ENCODE measurements around the gene SH3GL2.

Gene SH3GL2

DNA sequence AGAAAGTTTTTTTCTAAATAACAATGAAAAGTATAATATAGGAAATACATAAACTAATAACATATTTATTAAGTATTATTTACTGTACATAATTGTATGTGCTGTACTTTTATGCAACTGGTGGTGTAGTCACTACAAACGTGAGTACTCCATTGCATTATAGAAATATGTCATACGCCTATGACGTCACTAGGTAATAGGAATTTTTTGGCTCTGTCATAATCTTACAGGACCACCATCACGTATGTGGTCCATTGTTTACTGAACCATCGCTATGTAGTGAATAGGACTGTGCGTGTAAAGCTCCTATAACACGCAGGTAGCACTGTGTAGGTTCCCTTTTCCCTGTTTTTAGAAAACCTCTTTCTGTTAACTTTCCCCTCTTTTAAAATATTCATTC is 255.0 kb downstream of the SH3GL2 start:
- Histone ChIP-seq H3K27ac (ENCODE audit: low read length) (no peak overlapping the region), H3K4me3 (ENCODE audit: low read depth in 1 of 2, low read length in 2 of 2) (no peak overlapping the region), H3K79me2 (ENCODE audit: insufficient read depth, low read length) (no peaks in the 10 kb centered on the region), H3K4me1 (ENCODE audit: insufficient read depth, low read length) (no peaks in the 10 kb centered on the region), H3K4me2 (ENCODE audit: insufficient read depth, low read length) (no peak overlapping the region), H3K27me3 (ENCODE audit: insufficient read depth, low read length, poor library complexity) (no peaks in the 10 kb centered on the region), H3K36me3 (ENCODE audit: insufficient read depth, low read length) (no peaks in the 10 kb centered on the region), H3K9me3 (ENCODE audit: insufficient read depth, low read length, severe bottlenecking) (no peaks in the 10 kb centered on the region), H4K20me1 (ENCODE audit: insufficient read depth, low read length) (no peaks in the 10 kb centered on the region), H3K9ac (ENCODE audit: low read depth, low read length) (no peak overlapping the region), H2AFZ (ENCODE audit: low read depth, low read length) (no peak overlapping the region)
- ATAC-seq (ENCODE audit: insufficient read depth, low read depth) (no peak), DNase-seq (no peak)
- no peak for TF ChIP-seq EZH2 (IDR thresholded peaks at IDR 0.05; ENCODE audit: borderline replicate concordance, low read depth, low read length, severe bottlenecking)
- TF ChIP-seq CTCF (IDR thresholded peaks at IDR 0.05; ENCODE audit: borderline replicate concordance, extremely low read depth, low read length, poor library complexity, severe bottlenecking): no peak

- ATAC-seq (ENCODE audit: insufficient read depth, low read depth) (no peak), DNase-seq (no peak)
- Histone ChIP-seq H2AFZ (ENCODE audit: low read depth, low read length) (no peak overlapping the region), H3K79me2 (ENCODE audit: insufficient read depth, low read length) (no peaks in the 10 kb centered on the region), H3K4me3 (ENCODE audit: low read depth in 1 of 2, low read length in 2 of 2) (no peak overlapping the region), H3K4me1 (ENCODE audit: insufficient read depth, low read length) (no peaks in the 10 kb centered on the region), H3K36me3 (ENCODE audit: insufficient read depth, low read length) (no peaks in the 10 kb centered on the region), H3K9me3 (ENCODE audit: insufficient read depth, low read length, severe bottlenecking) (no peaks in the 10 kb centered on the region), H3K27me3 (ENCODE audit: insufficient read depth, low read length, poor library complexity) (no peaks in the 10 kb centered on the region), H4K20me1 (ENCODE audit: insufficient read depth, low read length) (no peaks in the 10 kb centered on the region), H3K9ac (ENCODE audit: low read depth, low read length) (no peak overlapping the region), H3K27ac (ENCODE audit: low read length) (no peak overlapping the region), H3K4me2 (ENCODE audit: insufficient read depth, low read length) (no peak overlapping the region)
- no peak for TF ChIP-seq EZH2 (IDR thresholded peaks at IDR 0.05; ENCODE audit: borderline replicate concordance, low read depth, low read length, severe bottlenecking)
- TF ChIP-seq CTCF (IDR thresholded peaks at IDR 0.05; ENCODE audit: borderline replicate concordance, extremely low read depth, low read length, poor library complexity, severe bottlenecking): no peak
These were observed 259.1 kb downstream of the SH3GL2 start for GRCh38 chr9:17837965-17838364.

DNA sequence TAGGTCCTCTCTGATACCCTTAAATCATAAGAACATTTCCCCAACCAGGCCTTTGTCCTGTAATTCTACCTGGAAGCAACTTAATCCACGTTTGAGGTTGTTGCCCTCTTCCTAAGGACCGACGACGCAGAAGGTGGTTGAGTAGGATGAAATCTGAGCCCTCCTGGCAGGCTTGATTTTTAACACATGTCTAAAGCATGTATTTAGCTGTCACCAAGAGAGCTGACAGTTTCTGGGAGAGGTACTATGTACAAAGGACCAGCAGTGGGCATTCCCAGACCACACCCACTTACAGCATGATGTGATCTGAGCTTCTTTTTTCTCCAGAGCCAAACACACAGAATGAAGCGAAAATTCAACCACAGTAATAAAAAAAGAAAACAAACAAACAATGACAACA is 260.9 kb downstream of the SH3GL2 start:
- Histone ChIP-seq H4K20me1 (ENCODE audit: insufficient read depth, low read length) (no peaks in the 10 kb centered on the region), H3K4me3 (ENCODE audit: low read depth in 1 of 2, low read length in 2 of 2) (no peak overlapping the region), H3K4me1 (ENCODE audit: insufficient read depth, low read length) (no peaks in the 10 kb centered on the region), H3K36me3 (ENCODE audit: insufficient read depth, low read length) (no peaks in the 10 kb centered on the region), H3K27me3 (ENCODE audit: insufficient read depth, low read length, poor library complexity) (no peaks in the 10 kb centered on the region), H3K79me2 (ENCODE audit: insufficient read depth, low read length) (no peaks in the 10 kb centered on the region), H3K4me2 (ENCODE audit: insufficient read depth, low read length) (no peak overlapping the region), H2AFZ (ENCODE audit: low read depth, low read length) (no peak overlapping the region), H3K9me3 (ENCODE audit: insufficient read depth, low read length, severe bottlenecking) (peaks cover under 1% of the 10 kb centered on the region), H3K9ac (ENCODE audit: low read depth, low read length) (no peak overlapping the region), H3K27ac (ENCODE audit: low read length) (no peak overlapping the region)
- ATAC-seq (ENCODE audit: insufficient read depth, low read depth) (no peak), DNase-seq (no peak)
- TF ChIP-seq EZH2 (IDR thresholded peaks at IDR 0.05; ENCODE audit: borderline replicate concordance, low read depth, low read length, severe bottlenecking): no peak
- TF ChIP-seq CTCF (IDR thresholded peaks at IDR 0.05; ENCODE audit: borderline replicate concordance, extremely low read depth, low read length, poor library complexity, severe bottlenecking): no peak

GRCh38 chr9:17843236-17843635 is 264.4 kb downstream of the SH3GL2 start:
- DNase-seq: no peak

More at GRCh38 chr9:17843236-17843635, 264.4 kb downstream of the SH3GL2 start:
- no peaks in the 10 kb centered on the region for H3K4me1 ChIP-seq (ENCODE audit: insufficient read depth, low read length)
- H3K4me2 ChIP-seq (ENCODE audit: insufficient read depth, low read length): no peak overlapping the region
- H3K79me2 ChIP-seq (ENCODE audit: insufficient read depth, low read length): no peaks in the 10 kb centered on the region
- no peaks in the 10 kb centered on the region for H3K27me3 ChIP-seq (ENCODE audit: insufficient read depth, low read length, poor library complexity)
- no peak for ATAC-seq (ENCODE audit: insufficient read depth, low read depth)
- no peak overlapping the region for H2AFZ ChIP-seq (ENCODE audit: low read depth, low read length)
- no peak overlapping the region for H3K9ac ChIP-seq (ENCODE audit: low read depth, low read length)
- no peak overlapping the region for H3K4me3 ChIP-seq (ENCODE audit: low read depth in 1 of 2, low read length in 2 of 2)
- H4K20me1 ChIP-seq (ENCODE audit: insufficient read depth, low read length): no peaks in the 10 kb centered on the region
- no peak for TF ChIP-seq CTCF (IDR thresholded peaks at IDR 0.05; ENCODE audit: borderline replicate concordance, extremely low read depth, low read length, poor library complexity, severe bottlenecking)
- no peak for TF ChIP-seq EZH2 (IDR thresholded peaks at IDR 0.05; ENCODE audit: borderline replicate concordance, low read depth, low read length, severe bottlenecking)
- no peak overlapping the region for H3K27ac ChIP-seq (ENCODE audit: low read length)
- peaks cover 4% of the 10 kb centered on the region for H3K9me3 ChIP-seq (ENCODE audit: insufficient read depth, low read length, severe bottlenecking)
- H3K36me3 ChIP-seq (ENCODE audit: insufficient read depth, low read length): no peaks in the 10 kb centered on the region

All from DND-41 (cell line).